ENCODE results near the gene SHISA4.
A peak's percentile ranks its signal among the peaks of the same experiment; 100 is the strongest.

Gene SHISA4

GRCh38 chr1:201888282-201889089 lies at the start of gene SHISA4 (continued):
- TF ChIP-seq SCRT2 (tag by site-specific recombination; IDR thresholded peaks at IDR 0.05) (no peak), SCRT1 (tag by site-specific recombination; IDR thresholded peaks at IDR 0.05; ENCODE audit: borderline replicate concordance) (no peak), HOXC10 (CRISPR knock-in tag; IDR thresholded peaks at IDR 0.05) (no peak), ZNF302 (tag by site-specific recombination; IDR thresholded peaks at IDR 0.05; ENCODE audit: low read depth) (no peak), HOXD13 (CRISPR knock-in tag; IDR thresholded peaks at IDR 0.05; ENCODE audit: borderline replicate concordance) (no peak), ZBTB6 (tag by site-specific recombination; IDR thresholded peaks at IDR 0.05) (no peak), ZNF791 (tag by site-specific recombination; IDR thresholded peaks at IDR 0.05) (0 out of 2 replicates have a peak, but pooled peaks have one; percentile 16), ZNF248 (tag by site-specific recombination; IDR thresholded peaks at IDR 0.05) (no peak), ZNF140 (tag by site-specific recombination; IDR thresholded peaks at IDR 0.05) (no peak), ZNF600 (tag by site-specific recombination; IDR thresholded peaks at IDR 0.05) (0 out of 2 replicates have a peak, but pooled peaks have one; percentile 28), ZNF473 (tag by site-specific recombination; IDR thresholded peaks at IDR 0.05) (no peak), ZNF10 (tag by site-specific recombination; IDR thresholded peaks at IDR 0.05) (no peak), ELK4 (IDR thresholded peaks at IDR 0.05; ENCODE audit: borderline replicate concordance, low read depth, low read length) (no peak), ZBTB49 (tag by site-specific recombination; IDR thresholded peaks at IDR 0.05; ENCODE audit: low read depth) (no peak), ZNF514 (tag by site-specific recombination; IDR thresholded peaks at IDR 0.05) (no peak), ZNF174 (tag by site-specific recombination; IDR thresholded peaks at IDR 0.05) (no peak), HIC1 (tag by site-specific recombination; IDR thresholded peaks at IDR 0.05) (peak; percentile 91), ZNF837 (tag by site-specific recombination; IDR thresholded peaks at IDR 0.05) (no peak), ZNF621 (tag by site-specific recombination; IDR thresholded peaks at IDR 0.05) (no peak), ZNF645 (tag by site-specific recombination; IDR thresholded peaks at IDR 0.05) (no peak), ZNF660 (tag by site-specific recombination; IDR thresholded peaks at IDR 0.05) (no peak), ZSCAN23 (tag by site-specific recombination; IDR thresholded peaks at IDR 0.05) (no peak), ZNF239 (tag by site-specific recombination; IDR thresholded peaks at IDR 0.05) (no peak), ZSCAN18 (tag by site-specific recombination; IDR thresholded peaks at IDR 0.05) (no peak), ZNF639 (tag by site-specific recombination; IDR thresholded peaks at IDR 0.05) (no peak), ZNF221 (tag by site-specific recombination; IDR thresholded peaks at IDR 0.05; ENCODE audit: borderline replicate concordance) (no peak), ZNF114 (tag by site-specific recombination; IDR thresholded peaks at IDR 0.05) (no peak), ZNF169 (tag by site-specific recombination; IDR thresholded peaks at IDR 0.05) (no peak), PRDM1 (tag by site-specific recombination; IDR thresholded peaks at IDR 0.05) (no peak)

Measured in HEK293 (cell line).